HG02973 (cell line): Measurements from ENCODE around the gene TACC2.

Source experiments
- ATAC-seq: cut with Tn5 transposase; IDR thresholded peaks from one replicate; pipeline ENCODE4 v1.9.1; 2021; ENCODE audit warnings: moderate library complexity; ENCODE audit not compliant: unreplicated experiment

Gene TACC2

DNA sequence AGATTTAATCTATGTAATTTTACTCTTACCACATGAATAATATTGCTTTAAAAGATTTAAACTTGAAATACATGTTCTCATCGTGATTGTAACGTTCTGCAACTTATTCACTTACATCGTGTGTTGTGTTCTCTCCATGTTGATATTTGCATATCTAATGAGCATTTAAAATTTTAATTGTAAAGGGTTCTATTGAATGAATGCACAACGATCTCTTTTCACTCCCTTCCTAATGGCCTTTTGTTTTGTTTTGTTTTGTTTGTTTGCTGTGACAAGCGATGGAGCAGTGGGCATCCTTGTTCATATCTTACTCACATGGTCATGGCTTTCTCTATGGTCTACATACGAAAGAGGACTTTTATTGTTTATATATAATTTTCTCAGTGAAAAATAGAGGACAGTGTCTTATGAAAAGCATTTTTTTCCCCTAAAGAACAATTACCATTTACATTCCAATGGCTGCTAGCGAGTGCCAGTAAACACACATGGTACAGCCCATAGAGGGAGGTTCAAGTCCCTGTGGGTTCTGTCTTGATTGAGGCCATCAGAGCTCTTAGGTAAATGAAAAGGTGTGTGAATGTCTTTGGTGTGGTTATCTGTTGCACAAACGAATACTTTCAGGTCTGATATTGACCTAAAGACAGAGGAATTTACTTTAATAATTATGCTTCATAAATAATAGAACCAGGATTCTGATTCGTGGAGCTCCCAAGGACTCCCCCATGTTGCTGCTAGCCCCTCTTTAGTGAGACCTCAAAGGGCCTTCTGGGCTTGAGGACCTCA, 314.5 kb downstream of the TACC2 start:
- no peak for ATAC-seq
